ENCODE measurements around the gene CTH. TPM values are rescaled to one million over a fixed set of nuclear protein-coding genes. Genes with fewer than 3 reads are reported as not detected.

Gene CTH
- total RNA-seq, 2 experiments from 2014 or later, result 23.0 to 26.0 TPM

Other genes starting within 250 kb of the CTH start
- gene LRRC40, start 205.7 kb upstream of the CTH start, total RNA-seq, result 10 to 100 TPM; 22.1 to 24.7 TPM
- gene SRSF11, start 189.9 kb upstream of the CTH start, total RNA-seq, result 100 to 1,000 TPM; 156 to 164 TPM
- 10 to 100 TPM; 14.3 to 14.5 TPM for gene ANKRD13C, start 56.5 kb upstream of the CTH start, total RNA-seq

All from activated CD4-positive, alpha-beta memory T cell treated with anti-CD3 and anti-CD28 coated beads for 36 hours (primary cell).